CD14-positive monocyte (primary cell): ENCODE results near the gene ROCK1. TPM values are rescaled to one million over a fixed set of nuclear protein-coding genes. Genes with fewer than 3 reads are reported as not detected.
A peak's percentile ranks its signal among the peaks of the same experiment; 100 is the strongest.

Source experiments
- DNase-seq, 3 donors: peaks; one replicate each; pipeline ENCODE4 v3.0.0-alpha.2; 2011 to 2022
- H2AFZ ChIP-seq: 2 replicates; pipeline ENCODE4 v1.6.0; 2012; ENCODE audit warnings: mild to moderate bottlenecking, low read depth, low read length, inconsistent platforms; ENCODE audit not compliant: insufficient read depth, poor library complexity, severe bottlenecking
- H3K27ac ChIP-seq, 2 donors: 1 replicate in 1 of 2; 2 replicates in 1 of 2; pipeline ENCODE4 v1.5.1; 2012 to 2013; ENCODE audit warnings: low read length in 2 of 2, control low read depth in 1 of 2, inconsistent platforms in 1 of 2, low read depth in 1 of 2, mild to moderate bottlenecking in 1 of 2
- H3K27me3 ChIP-seq, 2 donors: one replicate each; pipeline versions ENCODE4 v1.6.0 to v1.6.1; 2011 to 2013; ENCODE audit warnings: low read length in 2 of 2; ENCODE audit not compliant: control insufficient read depth in 2 of 2, insufficient read depth in 2 of 2
- H3K36me3 ChIP-seq, 2 donors: replicated peaks in 1 of 2; 1 replicate in 1 of 2; 2 replicates in 1 of 2; pipeline versions ENCODE4 v1.5.1 to v1.6.1; 2012 to 2013; ENCODE audit warnings: low read length in 2 of 2, control low read depth in 1 of 2, inconsistent platforms in 1 of 2, mild to moderate bottlenecking in 1 of 2; ENCODE audit not compliant: insufficient read depth in 2 of 2, control insufficient read depth in 1 of 2
- H3K4me1 ChIP-seq, 2 donors: 1 replicate in 1 of 2; 2 replicates in 1 of 2; pipeline versions ENCODE4 v1.5.1 to v1.6.1; 2012 to 2013; ENCODE audit warnings: low read length in 2 of 2, control low read depth in 1 of 2, inconsistent platforms in 1 of 2, mild to moderate bottlenecking in 1 of 2, moderate library complexity in 1 of 2; ENCODE audit not compliant: insufficient read depth in 2 of 2, control insufficient read depth in 1 of 2
- H3K4me2 ChIP-seq: replicated peaks from 2 replicates; pipeline ENCODE3; 2012; ENCODE audit warnings: low read length, moderate library complexity, mild to moderate bottlenecking; ENCODE audit not compliant: poor library complexity, severe bottlenecking; ENCODE audit errors: extremely low read depth
- H3K4me3 ChIP-seq, 3 experiments: fragments of 200-600 bp in 1 of 3; sonication (generic) in 1 of 3; replicated peaks in 1 of 3; 1 replicate in 2 of 3; 2 replicates in 1 of 3; pipeline ENCODE4 v1.5.1; 2011 to 2013; ENCODE audit warnings: low read length in 3 of 3, mild to moderate bottlenecking in 3 of 3, control low read depth in 2 of 3, low read depth in 2 of 3, inconsistent platforms in 1 of 3, moderate library complexity in 1 of 3
- H3K79me2 ChIP-seq: 2 replicates; pipeline ENCODE4 v1.6.0; 2012; ENCODE audit warnings: mild to moderate bottlenecking, control low read depth, inconsistent platforms, low read length, moderate library complexity; ENCODE audit not compliant: insufficient read depth
- H3K9ac ChIP-seq: 2 replicates; pipeline ENCODE4 v1.6.0; 2017; ENCODE audit warnings: low read length, mild to moderate bottlenecking; ENCODE audit not compliant: insufficient read depth, poor library complexity, severe bottlenecking
- H3K9me3 ChIP-seq, 2 donors: replicated peaks in 1 of 2; 1 replicate in 1 of 2; 2 replicates in 1 of 2; pipeline versions ENCODE4 v1.5.1 to v1.6.1; 2012 to 2013; ENCODE audit warnings: low read length in 2 of 2, control low read depth in 1 of 2; ENCODE audit not compliant: control insufficient read depth in 1 of 2, insufficient read depth in 1 of 2
- H4K20me1 ChIP-seq: 2 replicates; pipeline ENCODE4 v1.6.0; 2012; ENCODE audit warnings: mild to moderate bottlenecking, low read length, control low read depth, moderate library complexity; ENCODE audit not compliant: insufficient read depth
- H3K27ac Mint-ChIP-seq, 7 donors: one replicate each; pipeline ENCODE4 v1.8.0; 2020; ENCODE audit warnings: mild to moderate bottlenecking in 7 of 7, mixed read lengths in 7 of 7, moderate library complexity in 6 of 7, inconsistent platforms in 2 of 7
- H3K27me3 Mint-ChIP-seq, 3 donors: one replicate each; pipeline ENCODE4 v1.8.0; 2021 to 2022; ENCODE audit warnings: low read depth in 3 of 3, mild to moderate bottlenecking in 3 of 3, mixed read lengths in 3 of 3, moderate library complexity in 3 of 3, inconsistent platforms in 1 of 3
- H3K36me3 Mint-ChIP-seq, 2 donors: one replicate each; pipeline ENCODE4 v1.8.0; 2020; ENCODE audit warnings: mixed read lengths in 2 of 2, inconsistent platforms in 1 of 2, mild to moderate bottlenecking in 1 of 2
- H3K4me1 Mint-ChIP-seq: one replicate; pipeline ENCODE4 v1.8.0; 2020; ENCODE audit warnings: mild to moderate bottlenecking, mixed read lengths
- H3K4me3 Mint-ChIP-seq, 2 donors: one replicate each; pipeline ENCODE4 v1.8.0; 2020; ENCODE audit warnings: mild to moderate bottlenecking in 2 of 2, mixed read lengths in 2 of 2, moderate library complexity in 1 of 2
- H3K9me3 Mint-ChIP-seq, 7 donors: one replicate each; pipeline ENCODE4 v1.8.0; 2020 to 2022; ENCODE audit warnings: mixed read lengths in 7 of 7, mild to moderate bottlenecking in 6 of 7, moderate library complexity in 6 of 7, inconsistent platforms in 2 of 7
- CTCF ChIP-seq: fragments of 200-600 bp; IDR thresholded peaks from one replicate; pipeline ENCODE4 v1.8.0; 2022; ENCODE audit warnings: antibody characterized with exemption, mild to moderate bottlenecking
- WGBS: methylation state at CpG from one replicate; pipeline ENCODE4 v1.1.5; 2013; ENCODE audit warnings: missing lambda C conversion rate; ENCODE audit not compliant: insufficient coverage; 5-methylcytosine and 5-hydroxymethylcytosine counted together
- intact Hi-C, 2 donors: fragments of 100-400 bp; cut with micrococcal nuclease; formaldehyde crosslinking; loops; one replicate each; pipeline versions ENCODE4 v1.15.0 to v1.15.1; 2023
- polyA plus RNA-seq, 3 donors: library from polyadenylated mRNA; depleted of rRNA in 1 of 3; unstranded in 2 of 3; stranded (reverse) in 1 of 3; fragments of 300-500 nt in 2 of 3; fragments of >200 nt in 1 of 3; fragmentation: Illumina TruSeq in 2 of 3; gene quantifications; 1 replicate in 2 of 3; 2 replicates in 1 of 3; pipeline ENCODE4 v1.2.3, GENCODE V29; 2012 to 2021

Gene ROCK1
- polyA plus RNA-seq, 3 donors: 10.2 to 35.3 (median 20.3) TPM

GRCh38 chr18:21093133-21093532 is 18.5 kb downstream of the ROCK1 start:
- Histone ChIP-seq H2AFZ (no peak overlapping the region), H3K9ac (no peak overlapping the region), H3K9me3 (no peaks in the 10 kb centered on the region), H4K20me1 (peaks cover 100% of the 10 kb centered on the region), H3K79me2 (peaks cover 100% of the 10 kb centered on the region), H3K4me2 (no peak overlapping the region), H3K27ac (no peak overlapping the region), H3K4me3 (no peak overlapping the region), H3K36me3 (no peaks in the 10 kb centered on the region), H3K27me3 (no peaks in the 10 kb centered on the region), H3K4me1 (no peaks in the 10 kb centered on the region)
- peaks cover 16% of the 10 kb centered on the region for H3K4me1 Mint-ChIP-seq
- H3K27me3 Mint-ChIP-seq: no peaks in the 10 kb centered on the region
- H3K9me3 Mint-ChIP-seq: peaks cover 0 to 4% (median 2%) of the 10 kb centered on the region in 7 donors
- TF ChIP-seq CTCF: no peak
- intact Hi-C loops: no loop called here
- H3K36me3 Mint-ChIP-seq: peaks cover 2 to 25% of the 10 kb centered on the region in 2 donors
- DNase-seq: no peak
- H3K27ac Mint-ChIP-seq: no peak overlapping the region
- 100% methylated on average over 2 of the region's 3 CpGs for WGBS
- H3K4me3 Mint-ChIP-seq: no peak overlapping the region

GRCh38 chr18:21090680-21091079 is 20.9 kb downstream of the ROCK1 start:
- Mint-ChIP-seq H3K36me3 (peaks cover 2 to 25% of the 10 kb centered on the region in 2 donors), H3K4me1 (peaks cover 18% of the 10 kb centered on the region), H3K9me3 (peaks cover 0 to 6% (median 2%) of the 10 kb centered on the region in 7 donors), H3K27me3 (no peaks in the 10 kb centered on the region), H3K4me3 (no peak overlapping the region), H3K27ac (peak overlapping the region in 1 of 7 donors; percentile 50)
- no peak overlapping the region for H3K4me2 ChIP-seq
- peaks cover 100% of the 10 kb centered on the region for H4K20me1 ChIP-seq
- H3K27me3 ChIP-seq: no peaks in the 10 kb centered on the region
- H2AFZ ChIP-seq: no peak overlapping the region
- no peak for TF ChIP-seq CTCF
- DNase-seq: no peak
- no peaks in the 10 kb centered on the region for H3K4me1 ChIP-seq
- no CpG with 5 or more reads among the region's 2 CpGs for WGBS
- no peak overlapping the region for H3K27ac ChIP-seq
- intact Hi-C loops: no loop called here
- H3K9ac ChIP-seq: no peak overlapping the region
- peaks cover 100% of the 10 kb centered on the region for H3K79me2 ChIP-seq
- H3K9me3 ChIP-seq: no peaks in the 10 kb centered on the region
- H3K36me3 ChIP-seq: no peaks in the 10 kb centered on the region
- H3K4me3 ChIP-seq: no peak overlapping the region
